Upper lobe of left lung (tissue), 4 donors: ENCODE results near the gene IFNAR1.

Experiments
- CTCF ChIP-seq, 6 experiments: fragments of 450-650 bp in 4 of 6; fragments of 200-600 bp in 2 of 6; sonication (generic) in 2 of 6; IDR thresholded peaks; one replicate each; pipeline ENCODE4 v1.5.1; 2016 to 2019; ENCODE audit warnings: antibody characterized with exemption in 6 of 6
- EP300 ChIP-seq, 4 donors: sonication (generic); formaldehyde crosslinking; IDR thresholded peaks; one replicate each; pipeline ENCODE4 v1.5.1; 2017; ENCODE audit warnings: antibody characterized with exemption in 4 of 4, control low read depth in 2 of 4
- POLR2A ChIP-seq, 4 donors: fragments of 450-650 bp; IDR thresholded peaks; one replicate each; pipeline ENCODE4 v1.5.1; 2016 to 2017; ENCODE audit warnings: antibody characterized with exemption in 4 of 4, mild to moderate bottlenecking in 2 of 4
- POLR2AphosphoS5 ChIP-seq, 2 donors: sonication (generic); formaldehyde crosslinking; IDR thresholded peaks; one replicate each; pipeline ENCODE4 v1.5.1; 2017; ENCODE audit warnings: antibody characterized with exemption in 2 of 2

GRCh38 chr21:33313183-33313582 lies 11.6 kb upstream of the IFNAR1 start:
- TF ChIP-seq CTCF (IDR thresholded peaks at IDR 0.05): no peak
- TF ChIP-seq POLR2A (IDR thresholded peaks at IDR 0.05): no peak
- TF ChIP-seq POLR2AphosphoS5 (IDR thresholded peaks at IDR 0.05): no peak
- no peak for TF ChIP-seq EP300 (IDR thresholded peaks at IDR 0.05)
